Eye (tissue), 1 donor: ENCODE data around the gene GOLGA8K.
"Not testable (repeated sequence)": the region's sequence is repeated elsewhere in the genome, so short reads cannot be mapped to it uniquely, and the experiment has no call there.

Source experiments
- DNase-seq: peaks from one replicate; pipeline ENCODE4 v3.0.0-alpha.2; 2015

The GOLGA8K gene, protein sequence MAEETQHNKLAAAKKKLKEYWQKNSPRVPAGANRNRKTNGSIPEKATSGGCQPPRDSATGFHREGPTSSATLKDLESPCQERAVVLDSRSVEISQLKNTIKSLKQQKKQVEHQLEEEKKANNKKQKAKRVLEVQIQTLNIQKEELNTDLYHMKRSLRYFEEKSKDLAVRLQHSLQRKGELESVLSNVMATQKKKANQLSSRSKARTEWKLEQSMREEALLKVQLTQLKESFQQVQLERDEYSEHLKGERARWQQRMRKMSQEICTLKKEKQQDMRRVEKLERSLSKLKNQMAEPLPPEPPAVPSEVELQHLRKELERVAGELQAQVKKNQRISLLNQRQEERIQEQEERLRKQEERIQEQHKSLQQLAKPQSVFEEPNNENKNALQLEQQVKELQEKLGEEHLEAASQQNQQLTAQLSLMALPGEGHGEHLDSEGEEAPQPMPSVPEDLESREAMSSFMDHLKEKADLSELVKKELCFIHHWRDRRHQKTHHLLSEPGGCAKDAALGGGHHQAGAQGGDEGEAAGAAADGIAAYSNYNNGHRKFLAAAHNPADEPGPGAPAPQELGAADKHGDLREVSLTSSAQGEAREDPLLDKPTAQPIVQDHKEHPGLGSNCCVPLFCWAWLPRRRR

DNA sequence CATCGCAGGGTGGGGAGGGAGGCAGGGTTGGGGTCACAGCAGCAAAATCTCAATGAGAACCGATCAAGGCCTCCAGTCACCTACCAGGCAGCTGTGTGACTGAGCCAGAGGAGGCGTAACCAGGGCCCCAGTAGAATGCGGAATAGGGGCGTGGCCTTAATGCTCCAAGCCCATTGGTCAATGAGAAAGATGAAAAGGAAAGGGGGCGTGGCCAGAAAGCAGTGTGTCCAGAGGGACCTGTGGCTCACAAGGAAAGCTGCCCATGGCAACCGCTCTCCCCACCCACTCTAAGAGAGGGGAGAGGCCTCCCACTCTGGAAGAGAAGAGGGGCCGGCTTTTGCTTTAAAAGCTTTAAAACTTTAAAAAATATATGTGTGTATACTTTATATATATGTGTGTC is at the start of gene GOLGA8K:
Gene GOLGA8K (minus strand): TSS at position 101 of the 400 bp plus-strand sequence. CDS start 98 bp downstream, at position 3.
- not testable (repeated sequence) for DNase-seq

GRCh38 chr15:32440445-32440977 is 37.4 kb upstream of the GOLGA8K start:
- not testable (repeated sequence) for DNase-seq

GRCh38 chr15:32434102-32434963 is 31.2 kb upstream of the GOLGA8K start:
- DNase-seq = not testable (repeated sequence)

GRCh38 chr15:32427635-32428034 is 24.5 kb upstream of the GOLGA8K start:
- DNase-seq = not testable (repeated sequence)

- peak; percentile 0 for DNase-seq
Observed at GRCh38 chr15:32426511-32426910, 23.4 kb upstream of the GOLGA8K start.

GRCh38 chr15:32407903-32408302 is 4.8 kb upstream of the GOLGA8K start:
- not testable (repeated sequence) for DNase-seq

- DNase-seq = not testable (repeated sequence)
Observed at GRCh38 chr15:32396522-32396921, 6.6 kb downstream of the GOLGA8K start.

DNA sequence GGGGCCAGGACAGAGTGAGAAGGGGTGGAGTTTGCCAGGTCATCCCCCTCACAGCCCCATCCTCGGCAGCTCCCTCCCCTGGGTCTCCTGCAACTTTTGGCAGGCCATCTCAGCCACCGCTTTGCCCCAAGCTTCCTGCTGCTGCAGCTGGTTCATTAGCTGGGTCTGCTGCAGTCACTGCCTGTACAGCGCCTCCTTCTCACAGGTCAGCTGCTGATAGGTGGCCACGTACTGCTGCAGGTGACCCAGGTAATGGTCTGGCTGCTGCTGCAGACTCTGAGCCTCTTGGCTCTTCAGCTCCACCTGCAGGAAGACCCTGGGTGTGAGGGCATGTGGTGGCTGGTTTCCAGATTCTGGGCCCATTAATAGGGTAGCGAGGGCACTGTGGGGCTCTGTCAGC is 8.3 kb downstream of the GOLGA8K start:
- DNase-seq = not testable (repeated sequence)

GRCh38 chr15:32388050-32388648 is 14.9 kb downstream of the GOLGA8K start:
- not testable (repeated sequence) for DNase-seq

- DNase-seq = not testable (repeated sequence)
Observed at GRCh38 chr15:32385823-32386495, 17.1 kb downstream of the GOLGA8K start.

DNA sequence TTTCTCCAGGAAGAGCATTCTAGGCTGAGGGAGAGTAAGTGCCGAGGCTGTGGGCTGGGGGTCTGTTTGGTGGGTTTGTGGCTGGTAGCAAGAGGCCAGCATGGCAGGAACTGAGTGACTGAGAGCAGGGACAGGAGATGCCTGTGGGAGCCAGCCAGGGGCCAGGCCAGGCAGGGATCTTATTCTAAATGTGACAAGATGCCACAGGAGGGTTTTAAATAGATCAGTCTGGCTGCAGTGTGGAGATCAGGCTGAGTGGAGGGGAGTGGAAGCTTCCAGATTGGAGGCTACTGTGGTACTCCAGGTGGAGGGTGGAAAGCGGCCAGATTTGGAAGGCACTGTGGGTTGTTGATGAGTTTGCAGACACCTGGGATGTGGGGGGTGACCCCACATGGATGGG is 28.9 kb downstream of the GOLGA8K start:
- not testable (repeated sequence) for DNase-seq

DNA sequence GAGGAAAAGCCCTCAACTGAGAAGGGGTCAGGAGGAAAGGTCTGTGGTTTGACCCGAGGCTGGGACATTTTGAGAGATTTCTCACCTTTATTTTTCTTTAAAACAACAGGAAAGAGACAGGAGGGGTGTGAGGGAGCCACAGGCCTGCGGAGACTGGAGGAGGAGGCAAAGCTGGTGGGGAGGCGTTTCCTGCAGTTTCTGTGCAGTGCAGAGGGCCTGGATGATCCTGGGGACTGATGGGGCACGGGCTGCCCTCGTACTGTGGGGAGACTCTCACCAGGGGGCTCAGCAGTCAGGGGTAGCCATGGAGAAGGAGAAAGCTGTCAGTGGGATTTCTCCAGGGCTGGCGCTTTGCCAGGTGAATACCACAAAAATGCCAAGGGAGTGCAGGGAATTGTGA is 29.4 kb downstream of the GOLGA8K start:
- not testable (repeated sequence) for DNase-seq

DNA sequence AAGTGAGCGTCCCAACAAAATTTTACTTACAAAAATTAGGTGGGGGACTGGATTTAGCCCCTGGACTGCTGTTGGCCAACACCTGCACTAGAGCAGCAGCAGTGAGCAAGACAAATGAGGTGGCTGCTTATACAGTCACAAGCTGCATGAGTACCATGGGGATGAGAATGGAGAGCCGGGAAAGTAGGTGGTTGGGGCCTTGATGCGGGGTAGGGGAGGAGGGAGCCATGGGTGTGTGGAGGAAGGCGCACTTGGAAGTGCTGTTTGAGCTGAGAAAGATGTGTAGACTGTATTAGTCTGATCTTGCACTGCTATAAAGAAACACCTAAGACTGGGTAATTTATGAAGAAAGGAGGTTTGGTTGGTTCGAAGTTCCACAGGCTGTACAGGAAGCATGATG is 31.0 kb downstream of the GOLGA8K start:
- not testable (repeated sequence) for DNase-seq

DNA sequence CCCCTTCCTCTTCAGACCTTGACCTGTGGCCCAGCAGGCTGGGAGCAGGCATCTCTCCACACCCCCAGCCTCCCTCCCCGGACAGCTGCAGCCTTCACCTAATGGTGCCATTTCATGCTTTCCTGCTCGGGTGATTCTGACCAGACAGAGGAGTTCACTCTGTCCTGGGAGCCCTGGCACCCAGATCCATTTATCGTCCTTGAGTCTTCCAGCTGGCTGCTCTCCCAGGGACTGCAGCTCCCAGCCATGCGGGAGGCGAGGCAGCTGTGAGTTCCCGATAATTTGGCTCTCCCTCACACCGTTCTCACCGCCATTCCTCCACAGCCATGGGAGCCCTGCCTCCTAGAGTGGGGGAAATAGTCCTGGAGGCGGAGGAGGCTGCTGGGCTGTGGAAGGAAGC is 32.6 kb downstream of the GOLGA8K start:
- DNase-seq = not testable (repeated sequence)

- not testable (repeated sequence) for DNase-seq
Observed at GRCh38 chr15:32370064-32370463, 33.0 kb downstream of the GOLGA8K start.

DNA sequence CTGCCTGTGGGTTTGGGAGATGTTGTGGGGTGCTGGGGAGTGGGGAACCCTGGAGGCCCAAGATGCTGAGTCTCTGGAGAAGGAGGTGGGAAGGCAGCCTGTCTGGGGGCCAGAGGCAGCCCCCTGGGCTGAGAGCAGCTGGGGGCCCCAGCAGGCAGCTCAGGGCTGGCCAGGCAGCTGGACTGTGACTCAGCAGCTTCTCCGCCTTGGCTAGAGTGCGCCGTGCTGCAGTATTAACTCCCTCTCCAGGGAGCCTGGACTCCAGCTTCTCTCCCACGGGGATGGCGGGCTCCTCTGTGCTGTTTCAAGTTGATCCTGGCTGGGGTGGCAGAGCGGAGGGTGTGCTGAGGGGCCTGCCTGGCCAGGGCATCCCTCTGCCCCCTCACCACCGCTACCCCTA is 36.6 kb downstream of the GOLGA8K start:
- DNase-seq = not testable (repeated sequence)

DNA sequence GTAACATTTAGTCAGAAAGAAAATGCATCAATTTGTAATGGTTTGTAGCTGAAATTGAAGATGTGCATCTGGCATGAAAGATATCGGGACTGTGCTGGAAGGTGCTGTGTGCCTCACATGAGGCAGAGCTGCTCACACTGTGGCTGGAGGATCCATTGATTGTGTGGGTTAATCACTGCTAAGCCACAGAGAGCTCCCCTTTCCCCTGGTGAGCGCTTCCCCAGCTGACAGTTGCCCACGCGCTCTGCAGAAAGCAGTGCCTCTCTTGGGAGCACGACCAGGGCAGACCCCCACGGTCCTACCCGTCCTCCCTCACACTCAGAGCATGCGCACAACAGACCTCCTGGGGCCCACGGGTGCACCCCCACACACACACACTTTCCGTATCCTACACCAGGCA is 37.1 kb downstream of the GOLGA8K start:
- not testable (repeated sequence) for DNase-seq

DNA sequence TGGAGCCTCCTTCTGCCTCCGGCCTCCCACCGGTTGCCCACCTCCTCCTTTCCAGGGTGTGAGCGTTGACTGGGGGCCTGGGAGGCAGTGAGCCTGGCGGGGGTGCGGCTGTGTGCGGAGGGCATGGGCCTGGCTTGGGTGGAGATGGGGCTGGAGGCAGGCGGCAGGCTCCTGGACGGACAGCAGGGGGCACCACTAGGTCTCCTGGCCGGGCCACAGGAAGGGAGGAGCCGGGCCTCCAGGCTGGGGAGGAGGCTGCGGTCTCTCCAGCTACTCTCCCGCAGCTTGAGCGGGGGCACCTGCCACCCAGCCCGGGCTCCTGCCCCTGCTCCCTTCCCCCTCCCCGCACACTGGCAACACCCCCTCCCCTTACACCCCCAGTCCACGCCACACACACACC is 38.1 kb downstream of the GOLGA8K start:
- not testable (repeated sequence) for DNase-seq

DNA sequence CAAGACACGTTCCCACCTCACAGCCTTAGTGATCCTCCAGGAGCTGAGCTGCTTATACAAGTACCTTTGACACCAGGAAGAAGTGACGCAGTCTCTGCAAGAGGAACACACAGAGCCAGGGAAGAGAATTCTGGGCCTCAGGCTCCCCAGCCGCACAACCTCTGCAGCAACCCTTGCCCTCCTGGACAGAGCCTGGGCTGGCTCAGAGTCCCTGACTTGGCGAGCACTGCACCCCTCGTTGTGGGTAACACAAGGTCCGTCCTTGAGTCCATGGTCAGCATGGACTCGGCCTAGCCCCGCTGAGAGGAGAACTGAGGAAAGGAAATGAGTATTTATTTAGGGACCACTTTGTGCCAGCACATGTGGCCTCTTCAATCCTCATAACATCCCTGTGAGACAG is 39.6 kb downstream of the GOLGA8K start:
- not testable (repeated sequence) for DNase-seq

GRCh38 chr15:32361662-32362061 is 41.4 kb downstream of the GOLGA8K start:
- DNase-seq = not testable (repeated sequence)

GRCh38 chr15:32358462-32358861 is 44.6 kb downstream of the GOLGA8K start:
- DNase-seq = not testable (repeated sequence)

DNA sequence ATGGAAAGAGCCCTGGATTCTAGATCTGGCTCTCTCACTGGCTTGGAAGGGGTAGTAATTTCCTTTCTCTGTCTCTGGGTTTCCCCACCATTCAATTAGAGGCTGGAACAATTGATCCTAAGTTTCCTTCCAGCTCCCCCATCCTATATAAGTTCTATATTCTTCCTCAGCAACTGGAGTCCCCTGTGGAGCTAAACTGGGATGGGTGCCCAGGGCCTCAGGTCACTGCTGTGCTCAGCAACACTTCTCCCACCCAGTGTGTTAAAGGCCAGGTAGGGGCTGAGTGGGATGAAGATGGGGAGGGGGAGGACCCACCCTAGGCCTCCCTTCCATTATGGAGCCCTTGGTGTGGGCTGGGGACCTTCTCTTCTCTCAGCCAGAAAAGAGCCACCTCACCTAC is 46.2 kb downstream of the GOLGA8K start:
- not testable (repeated sequence) for DNase-seq
